ENCODE data around the gene COQ10A. TPM values are rescaled to one million over a fixed set of nuclear protein-coding genes. Genes with fewer than 3 reads are reported as not detected.

Gene COQ10A
- total and polyA plus RNA-seq, 10 of the 15 experiments (the other 5 are each of a cell fraction or from before 2014, with no cell fraction given): 3.3 to 19.5 (median 6.9) TPM

GRCh38 chr12:56221757-56222530 is 44.8 kb upstream of the COQ10A start, which contains the start of gene RNF41 (continued):
- no peak for TF ChIP-seq CHD4 (IDR thresholded peaks at IDR 0.05)
- no peak for TF ChIP-seq NFYB (IDR thresholded peaks at IDR 0.05; ENCODE audit: insufficient read depth, low read depth, low read length)
- TF ChIP-seq TCF12 (IDR thresholded peaks at IDR 0.05; ENCODE audit: low read depth, low read length): no peak
- TF ChIP-seq RAD21 (IDR thresholded peaks at IDR 0.05; ENCODE audit: insufficient read depth, low read depth, low read length): no peak
- peak; percentile 6 for TF ChIP-seq SIX5 (IDR thresholded peaks at IDR 0.05; ENCODE audit: low read depth, low read length, severe bottlenecking)
- no peak for TF ChIP-seq CHD2 (IDR thresholded peaks at IDR 0.05; ENCODE audit: borderline replicate concordance, low read depth, low read length)
- TF ChIP-seq BHLHE40 (IDR thresholded peaks at IDR 0.05; ENCODE audit: borderline replicate concordance in 1 of 2, low read depth in 2 of 2, low read length in 1 of 2): peak; percentile 22 to 48; a peak in 2 of 4 replicates
- no peak for TF ChIP-seq SREBF1 (IDR thresholded peaks at IDR 0.05; ENCODE audit: low read length)
- TF ChIP-seq TCF7 (IDR thresholded peaks at IDR 0.05; ENCODE audit: borderline replicate concordance): no peak
- 0 out of 2 replicates have a peak, but pooled peaks have one; percentile 10 for TF ChIP-seq MTA2 (IDR thresholded peaks at IDR 0.05; ENCODE audit: low read depth)
- TF ChIP-seq KAT2A (conservative IDR thresholded peaks at IDR 0.05; ENCODE audit: control insufficient read depth, low read depth, low read length): no peak
- TF ChIP-seq USF2 (IDR thresholded peaks at IDR 0.05; ENCODE audit: borderline replicate concordance, low read depth, low read length): no peak
- 0 out of 3 replicates have a peak, but pooled peaks of 1 of the 2 experiments have one; percentile 30 for TF ChIP-seq EGR1 (IDR thresholded peaks at IDR 0.05; ENCODE audit: borderline replicate concordance in 1 of 2, low read depth in 2 of 2, low read length in 2 of 2)
- TF ChIP-seq PBX3 (IDR thresholded peaks at IDR 0.05; ENCODE audit: insufficient replicate concordance, low read depth, low read length): no peak
- no peak for TF ChIP-seq JUND (IDR thresholded peaks at IDR 0.05; ENCODE audit: low read depth, low read length)
- no peak for TF ChIP-seq FOS (IDR thresholded peaks at IDR 0.05; ENCODE audit: borderline replicate concordance, extremely low read depth, insufficient read length)
- TF ChIP-seq LARP7 (IDR thresholded peaks at IDR 0.05): no peak
- no peak for TF ChIP-seq PAX8 (IDR thresholded peaks at IDR 0.05)
- TF ChIP-seq CBFB (IDR thresholded peaks at IDR 0.05; ENCODE audit: low read depth): no peak
- no peak for TF ChIP-seq REST (IDR thresholded peaks at IDR 0.05; ENCODE audit: low read depth, low read length)
- TF ChIP-seq GATAD2B (conservative IDR thresholded peaks at IDR 0.05; ENCODE audit: low read depth): 0 out of 2 replicates have a peak, but pooled peaks have one; percentile 49
- TF ChIP-seq POLR2AphosphoS5 (IDR thresholded peaks at IDR 0.05; ENCODE audit: low read length): peak; percentile 90
- no peak for TF ChIP-seq ELK1 (IDR thresholded peaks at IDR 0.05; ENCODE audit: low read depth, low read length)
- peak; percentile 60 for TF ChIP-seq RUNX3 (IDR thresholded peaks at IDR 0.05; ENCODE audit: low read length)
- no peak for TF ChIP-seq ESRRA (IDR thresholded peaks at IDR 0.05; ENCODE audit: low read length)
